GM10248 (cell line): ENCODE data around the gene CACNA2D3.

Experiments used
- CTCF ChIA-PET: fragments of 300-600 bp; sonication (Branson Sonifier 250); formaldehyde crosslinking; extraction: SDS; loops from one replicate; lab custom pipeline; 2021; ENCODE audit warnings: antibody characterized with exemption; lab: Yijun Ruan, JAX
- POLR2A ChIA-PET: fragments of 350-650 bp; sonication (Branson Sonifier 250); formaldehyde crosslinking; extraction: SDS; loops from one replicate; lab custom pipeline; 2020; ENCODE audit warnings: antibody characterized with exemption; lab: Yijun Ruan, JAX
- DNase-seq: peaks from one replicate; pipeline ENCODE4 v3.0.0; 2012; ENCODE audit errors: extremely low spot score
- CTCF ChIP-seq: IDR thresholded peaks from 2 replicates; pipeline ENCODE4 v1.5.1; 2012; ENCODE audit warnings: mild to moderate bottlenecking, low read depth; ENCODE audit errors: extremely low read depth, missing control alignments, control extremely low read depth

The CACNA2D3 gene

GRCh38 chr3:54243960-54244682 lies 121.8 kb downstream of the CACNA2D3 start:
- no peak for TF ChIP-seq CTCF
- CTCF ChIA-PET, result no interaction called here
- no peak for DNase-seq
- POLR2A ChIA-PET, result no interaction called here

- no peak for TF ChIP-seq CTCF
- ChIA-PET CTCF (no interaction called here), POLR2A (no interaction called here)
- DNase-seq, result no peak
These were observed 129.4 kb downstream of the CACNA2D3 start for GRCh38 chr3:54251705-54252104.

DNA sequence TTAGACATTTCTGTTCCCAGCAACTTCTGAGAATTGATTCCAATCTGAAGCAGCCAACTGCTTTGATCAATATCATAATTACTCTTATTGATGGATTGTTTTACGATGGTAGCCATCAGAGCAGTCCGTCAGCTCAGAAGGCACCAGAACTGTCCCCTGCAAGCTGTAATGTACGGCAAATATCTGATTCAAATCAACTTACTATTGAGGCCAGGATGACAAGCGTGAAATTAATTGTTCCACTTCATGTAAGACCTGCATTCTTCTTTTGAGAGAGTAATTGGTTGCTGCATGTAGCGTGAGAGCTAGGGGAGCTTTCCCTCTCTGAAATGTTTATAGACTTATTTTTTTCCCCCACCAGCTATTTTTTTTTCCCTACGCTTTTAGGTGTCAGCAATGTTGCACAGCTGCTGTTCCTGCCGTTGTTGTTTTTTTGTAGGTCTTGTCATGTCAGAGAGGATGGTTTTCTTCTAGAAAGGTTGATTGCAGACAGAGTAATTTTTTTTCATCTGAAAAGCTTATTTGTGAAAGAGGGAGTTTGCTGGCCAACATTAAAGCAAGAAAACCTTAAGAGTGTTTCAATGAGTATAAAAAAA lies 134.9 kb downstream of the CACNA2D3 start:
- ChIA-PET CTCF (interaction anchor here (0.6 to 1.6 kb wide), 3 partner anchors 9 to 14 kb away, joined by 3 to 6 read pairs (median 4); no protein-coding TSS in a partner anchor), POLR2A (no interaction called here)
- no peak for TF ChIP-seq CTCF
- no peak for DNase-seq

- DNase-seq, result no peak
- ChIA-PET POLR2A (no interaction called here), CTCF (interaction anchor here (1.3 to 1.4 kb wide), 3 partner anchors 12 to 53 kb away, joined by 3 to 4 read pairs (median 3); no protein-coding TSS in a partner anchor)
These were observed 137.3 kb downstream of the CACNA2D3 start for GRCh38 chr3:54259636-54260035.

DNA sequence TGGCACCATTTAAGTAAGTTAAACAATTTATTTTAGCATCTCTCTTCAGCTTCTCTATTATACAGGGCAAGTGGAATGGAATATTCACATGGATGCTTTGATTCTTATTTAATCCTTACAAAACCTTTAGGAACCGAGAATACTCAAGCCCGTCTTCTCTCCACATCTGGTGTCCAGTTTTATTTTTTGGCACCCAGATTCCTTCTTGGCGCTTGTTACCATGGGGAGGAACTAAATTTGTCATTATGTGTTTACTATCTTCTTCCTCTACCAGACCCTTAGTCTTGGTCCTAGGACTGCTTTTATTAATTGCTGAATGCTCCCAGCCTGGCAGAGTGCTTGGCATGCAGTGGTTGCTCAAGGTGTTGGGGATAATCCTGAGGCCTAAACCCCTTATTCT lies 138.8 kb downstream of the CACNA2D3 start:
- DNase-seq, result no peak
- no peak for TF ChIP-seq CTCF
- POLR2A ChIA-PET, result no interaction called here
- CTCF ChIA-PET, result no interaction called here

More at GRCh38 chr3:54259636-54260035, 137.3 kb downstream of the CACNA2D3 start:
- TF ChIP-seq CTCF, result no peak

GRCh38 chr3:54262541-54262940 lies 140.2 kb downstream of the CACNA2D3 start:
- no peak for TF ChIP-seq CTCF
- POLR2A ChIA-PET, result no interaction called here
- DNase-seq, result no peak
- CTCF ChIA-PET, result interaction anchor here (0.6 to 0.8 kb wide), 2 partner anchors 8 to 833 kb away, joined by 3 to 4 read pairs; no protein-coding TSS in a partner anchor
